HG03469 (cell line): Measurements from ENCODE around the gene APC2.

ENCODE experiments used
- ATAC-seq: cut with Tn5 transposase; IDR thresholded peaks from one replicate; pipeline ENCODE4 v1.9.1; 2021; ENCODE audit warnings: mild to moderate bottlenecking, moderate library complexity, moderate number of reproducible peaks; ENCODE audit not compliant: unreplicated experiment

The APC2 gene

GRCh38 chr19:1465191-1466016 is 15.5 kb downstream of the APC2 start:
- ATAC-seq: no peak

GRCh38 chr19:1466018-1466460 is 16.1 kb downstream of the APC2 start:
- ATAC-seq: no peak

- ATAC-seq: no peak
These were observed 16.7 kb downstream of the APC2 start for GRCh38 chr19:1466461-1467214.

GRCh38 chr19:1467215-1467489 is 17.2 kb downstream of the APC2 start:
- no peak for ATAC-seq

GRCh38 chr19:1467490-1468273 is 17.8 kb downstream of the APC2 start:
- no peak for ATAC-seq

- ATAC-seq: no peak
These were observed 18.4 kb downstream of the APC2 start for GRCh38 chr19:1468274-1468820.

- no peak for ATAC-seq
These were observed 18.9 kb downstream of the APC2 start for GRCh38 chr19:1468821-1469254.

GRCh38 chr19:1469255-1470054 is 19.5 kb downstream of the APC2 start:
- no peak for ATAC-seq

- no peak for ATAC-seq
These were observed 20.1 kb downstream of the APC2 start for GRCh38 chr19:1470055-1470304.

- no peak for ATAC-seq
These were observed 20.5 kb downstream of the APC2 start for GRCh38 chr19:1470305-1471009.

- ATAC-seq: no peak
These were observed 21.1 kb downstream of the APC2 start for GRCh38 chr19:1471010-1471514.

GRCh38 chr19:1471515-1472160 is 21.7 kb downstream of the APC2 start:
- ATAC-seq: no peak

GRCh38 chr19:1472231-1473084 is 22.5 kb downstream of the APC2 start:
- no peak for ATAC-seq

- ATAC-seq: no peak
These were observed 23.3 kb downstream of the APC2 start for GRCh38 chr19:1473085-1473851.

- ATAC-seq: no peak
These were observed 24.3 kb downstream of the APC2 start for GRCh38 chr19:1474011-1474764.

GRCh38 chr19:1474765-1475351 is 24.9 kb downstream of the APC2 start:
- ATAC-seq: no peak
